Neural progenitor cell (in vitro differentiated cells): Measurements from ENCODE around the gene RUNX1. TPM values are rescaled to one million over a fixed set of nuclear protein-coding genes. Genes with fewer than 3 reads are reported as not detected.

ENCODE experiments used
- DNase-seq: peaks from one replicate; pipeline ENCODE4 v3.0.0-alpha.2; 2016; ENCODE audit warnings: low spot score
- H2AFZ ChIP-seq: fragments of 200-600 bp; sonication (generic); replicated peaks from 2 replicates; pipeline ENCODE4 v1.6.1; 2016; ENCODE audit warnings: antibody characterized with exemption
- H3F3A ChIP-seq: fragments of 200-600 bp; sonication (generic); 2 replicates; pipeline ENCODE4 v1.6.1; 2016; ENCODE audit warnings: antibody characterized with exemption, low read depth
- H3K27ac ChIP-seq: fragments of 200-600 bp; sonication (generic); 2 replicates; pipeline ENCODE4 v1.5.1; 2016; ENCODE audit warnings: mild to moderate bottlenecking
- H3K27me3 ChIP-seq: fragments of 200-600 bp; sonication (generic); 2 replicates; pipeline ENCODE4 v1.6.1; 2016; ENCODE audit warnings: mild to moderate bottlenecking, moderate library complexity
- H3K36me3 ChIP-seq: fragments of 200-600 bp; sonication (generic); 2 replicates; pipeline ENCODE4 v1.5.1; 2016
- H3K4me1 ChIP-seq: fragments of 200-600 bp; sonication (generic); 2 replicates; pipeline ENCODE4 v1.6.1; 2016; ENCODE audit warnings: mixed run types
- H3K4me2 ChIP-seq: fragments of 200-600 bp; sonication (generic); 2 replicates; pipeline ENCODE4 v1.6.1; 2016
- H3K4me3 ChIP-seq: fragments of 200-600 bp; sonication (generic); 2 replicates; pipeline ENCODE4 v1.5.1; 2016
- H3K79me2 ChIP-seq: fragments of 200-600 bp; sonication (generic); 2 replicates; pipeline ENCODE4 v1.6.1; 2016; ENCODE audit warnings: low read depth
- H3K9ac ChIP-seq: fragments of 200-600 bp; sonication (generic); 2 replicates; pipeline ENCODE4 v1.6.1; 2016
- H3K9me3 ChIP-seq: fragments of 200-600 bp; sonication (generic); 2 replicates; pipeline ENCODE4 v1.5.1; 2016; ENCODE audit warnings: low read depth
- H4K20me1 ChIP-seq: fragments of 200-600 bp; sonication (generic); 2 replicates; pipeline ENCODE4 v1.6.1; 2016; ENCODE audit warnings: low read depth
- H3K27ac Mint-ChIP-seq: 3 replicates; pipeline ENCODE4 v1.8.0; 2021; ENCODE audit warnings: mixed read lengths
- H3K27me3 Mint-ChIP-seq: 2 replicates; pipeline ENCODE4 v1.8.0; 2022; ENCODE audit warnings: low read depth, mild to moderate bottlenecking, inconsistent platforms, moderate library complexity, mixed read lengths; ENCODE audit not compliant: insufficient read depth
- H3K36me3 Mint-ChIP-seq: 3 replicates; pipeline ENCODE4 v1.8.0; 2021; ENCODE audit warnings: mixed read lengths
- H3K4me1 Mint-ChIP-seq: 3 replicates; pipeline ENCODE4 v1.8.0; 2021; ENCODE audit warnings: mixed read lengths
- H3K4me3 Mint-ChIP-seq: 3 replicates; pipeline ENCODE4 v1.8.0; 2021; ENCODE audit warnings: mild to moderate bottlenecking, moderate library complexity, mixed read lengths
- H3K9me3 Mint-ChIP-seq: 3 replicates; pipeline ENCODE4 v1.8.0; 2020; ENCODE audit warnings: mixed read lengths
- EZH2 ChIP-seq: fragments of 200-600 bp; sonication (generic); IDR thresholded peaks from 2 replicates; pipeline ENCODE4 v1.6.1; 2017; ENCODE audit warnings: antibody characterized with exemption, mild to moderate bottlenecking, moderate library complexity
- EZH2phosphoT487 ChIP-seq: fragments of 200-600 bp; sonication (generic); IDR thresholded peaks from 2 replicates; pipeline ENCODE4 v1.6.1; 2017; ENCODE audit warnings: antibody characterized with exemption
- total RNA-seq: library from RNA; depleted of rRNA; stranded (reverse); fragments of >200 nt; gene quantifications from 2 replicates; pipeline ENCODE4 v1.2.3, GENCODE V29; 2015; ENCODE audit warnings: low replicate concordance
- TF ChIP-seq, protein P1 (sequence below): fragments of 200-600 bp; sonication (generic); IDR thresholded peaks from 2 replicates; pipeline ENCODE4 v1.5.1; 2017; ENCODE audit warnings: antibody characterized with exemption, mild to moderate bottlenecking

The RUNX1 gene
- total RNA-seq, 1 donor from 2014 or later = 0.09 TPM

- H3K27ac Mint-ChIP-seq = no peak overlapping the region
- Histone ChIP-seq H3K4me2 (no peak overlapping the region), H2AFZ (no peak overlapping the region), H3K79me2 (no peaks in the 10 kb centered on the region), H3K9ac (no peak overlapping the region), H3K27me3 (no peaks in the 10 kb centered on the region), H4K20me1 (no peaks in the 10 kb centered on the region), H3K9me3 (no peaks in the 10 kb centered on the region), H3K36me3 (no peaks in the 10 kb centered on the region), H3K27ac (no peak overlapping the region), H3F3A (no peaks in the 10 kb centered on the region), H3K4me1 (no peaks in the 10 kb centered on the region), H3K4me3 (no peak overlapping the region)
- DNase-seq = no peak
- peaks cover 7% of the 10 kb centered on the region for H3K27me3 Mint-ChIP-seq
- no peaks in the 10 kb centered on the region for H3K36me3 Mint-ChIP-seq
- no peaks in the 10 kb centered on the region for H3K9me3 Mint-ChIP-seq
- no peak overlapping the region for H3K4me3 Mint-ChIP-seq
- H3K4me1 Mint-ChIP-seq = peaks cover 10% of the 10 kb centered on the region
- TF ChIP-seq, protein P1, sequence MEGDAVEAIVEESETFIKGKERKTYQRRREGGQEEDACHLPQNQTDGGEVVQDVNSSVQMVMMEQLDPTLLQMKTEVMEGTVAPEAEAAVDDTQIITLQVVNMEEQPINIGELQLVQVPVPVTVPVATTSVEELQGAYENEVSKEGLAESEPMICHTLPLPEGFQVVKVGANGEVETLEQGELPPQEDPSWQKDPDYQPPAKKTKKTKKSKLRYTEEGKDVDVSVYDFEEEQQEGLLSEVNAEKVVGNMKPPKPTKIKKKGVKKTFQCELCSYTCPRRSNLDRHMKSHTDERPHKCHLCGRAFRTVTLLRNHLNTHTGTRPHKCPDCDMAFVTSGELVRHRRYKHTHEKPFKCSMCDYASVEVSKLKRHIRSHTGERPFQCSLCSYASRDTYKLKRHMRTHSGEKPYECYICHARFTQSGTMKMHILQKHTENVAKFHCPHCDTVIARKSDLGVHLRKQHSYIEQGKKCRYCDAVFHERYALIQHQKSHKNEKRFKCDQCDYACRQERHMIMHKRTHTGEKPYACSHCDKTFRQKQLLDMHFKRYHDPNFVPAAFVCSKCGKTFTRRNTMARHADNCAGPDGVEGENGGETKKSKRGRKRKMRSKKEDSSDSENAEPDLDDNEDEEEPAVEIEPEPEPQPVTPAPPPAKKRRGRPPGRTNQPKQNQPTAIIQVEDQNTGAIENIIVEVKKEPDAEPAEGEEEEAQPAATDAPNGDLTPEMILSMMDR = no peak
- TF ChIP-seq EZH2phosphoT487 (no peak), EZH2 (no peak)
Measured at GRCh38 chr21:34908419-34909055, 140.6 kb downstream of the RUNX1 start.

DNA sequence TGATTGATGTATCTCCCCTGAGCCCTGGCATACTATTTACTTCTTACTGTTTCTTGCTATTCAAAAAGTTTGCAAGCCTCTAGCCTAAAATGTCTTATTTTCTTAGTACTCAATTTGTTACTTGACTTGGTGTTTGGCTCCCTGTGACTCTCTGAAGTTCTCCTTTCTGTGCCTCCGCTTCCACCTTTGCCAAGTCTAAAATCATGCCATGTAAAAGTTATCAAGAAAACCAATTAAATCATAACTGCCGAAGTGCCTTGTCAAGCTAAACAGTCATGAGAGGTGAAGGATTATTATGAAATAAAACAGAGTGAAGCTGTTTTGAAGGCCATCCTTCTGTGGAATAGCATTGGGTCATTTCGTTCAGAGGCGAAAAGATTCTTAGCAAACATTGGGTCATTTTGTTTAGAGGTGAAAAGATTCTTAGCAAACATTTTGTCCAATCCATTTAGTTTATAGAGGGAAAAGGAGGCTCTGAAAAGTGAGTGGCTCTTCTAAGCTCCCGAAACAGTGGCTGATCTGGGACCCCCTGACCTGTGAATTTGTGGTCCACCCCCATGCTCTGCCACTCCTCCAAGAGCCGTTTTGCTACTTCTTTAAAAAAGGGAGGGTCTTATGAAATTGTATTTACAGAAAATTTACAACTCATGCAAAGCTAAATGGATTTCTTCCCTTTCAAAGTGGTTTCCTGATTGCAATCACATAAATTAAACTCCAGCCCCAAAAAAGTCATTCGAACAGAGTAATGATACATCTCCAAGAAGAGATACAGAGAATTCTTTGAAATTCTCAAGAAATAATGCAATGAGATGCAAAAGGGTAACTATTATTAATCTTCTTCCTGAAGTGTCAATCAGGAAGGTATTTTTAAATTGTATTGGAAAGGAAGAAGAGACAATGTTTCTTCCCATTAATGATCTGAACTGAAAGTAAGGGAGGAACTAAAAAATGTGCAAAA, 141.4 kb downstream of the RUNX1 start:
- Histone ChIP-seq H3K9ac (no peak overlapping the region), H4K20me1 (no peaks in the 10 kb centered on the region), H3K36me3 (no peaks in the 10 kb centered on the region), H3K4me2 (no peak overlapping the region), H3K27me3 (no peaks in the 10 kb centered on the region), H3K79me2 (no peaks in the 10 kb centered on the region), H3K27ac (no peak overlapping the region), H3K4me3 (no peak overlapping the region), H3K4me1 (no peaks in the 10 kb centered on the region), H3F3A (no peaks in the 10 kb centered on the region), H2AFZ (no peak overlapping the region), H3K9me3 (no peaks in the 10 kb centered on the region)
- H3K4me1 Mint-ChIP-seq = peaks cover 10% of the 10 kb centered on the region
- H3K27me3 Mint-ChIP-seq = peaks cover 7% of the 10 kb centered on the region
- TF ChIP-seq, protein P1 = no peak
- TF ChIP-seq EZH2phosphoT487 (no peak), EZH2 (no peak)
- no peak overlapping the region for H3K27ac Mint-ChIP-seq
- no peaks in the 10 kb centered on the region for H3K9me3 Mint-ChIP-seq
- DNase-seq = no peak
- H3K4me3 Mint-ChIP-seq = no peak overlapping the region
- no peaks in the 10 kb centered on the region for H3K36me3 Mint-ChIP-seq

- Histone ChIP-seq H3K27me3 (no peaks in the 10 kb centered on the region), H3K4me3 (no peak overlapping the region), H3K79me2 (no peaks in the 10 kb centered on the region), H4K20me1 (no peaks in the 10 kb centered on the region), H3K27ac (no peak overlapping the region), H3K36me3 (no peaks in the 10 kb centered on the region), H3K4me1 (no peaks in the 10 kb centered on the region), H3K4me2 (no peak overlapping the region), H3F3A (no peaks in the 10 kb centered on the region), H2AFZ (no peak overlapping the region), H3K9ac (no peak overlapping the region), H3K9me3 (no peaks in the 10 kb centered on the region)
- H3K4me1 Mint-ChIP-seq = peaks cover 10% of the 10 kb centered on the region
- H3K36me3 Mint-ChIP-seq = no peaks in the 10 kb centered on the region
- no peak overlapping the region for H3K4me3 Mint-ChIP-seq
- H3K27me3 Mint-ChIP-seq = peaks cover 4% of the 10 kb centered on the region
- DNase-seq = no peak
- no peaks in the 10 kb centered on the region for H3K9me3 Mint-ChIP-seq
- no peak overlapping the region for H3K27ac Mint-ChIP-seq
- TF ChIP-seq EZH2 = no peak
- TF ChIP-seq EZH2phosphoT487 = no peak
- TF ChIP-seq, protein P1 = no peak
Measured at GRCh38 chr21:34906401-34906800, 142.7 kb downstream of the RUNX1 start.
